ENCODE results near the gene FILIP1L.

Gene FILIP1L
- 0.09 to 0.48 reads per million in 2 experiments for total RNA-seq

- no peak for DNase-seq (ENCODE audit: low read depth)
Measured at GRCh38 chr3:100114413-100115030, at the start of gene FILIP1L. Gene FILIP1L, minus strand, starts transcription at chr3:100114501.

- no peak for DNase-seq (ENCODE audit: low read depth)
Measured at GRCh38 chr3:100163787-100164186, 49.5 kb upstream of the FILIP1L start.

- no peak for DNase-seq (ENCODE audit: low read depth)
Measured at GRCh38 chr3:100160521-100160920, 46.2 kb upstream of the FILIP1L start.

- no peak for DNase-seq (ENCODE audit: low read depth)
Measured at GRCh38 chr3:100159331-100160153, 45.2 kb upstream of the FILIP1L start.

- no peak for DNase-seq (ENCODE audit: low read depth)
Measured at GRCh38 chr3:100158918-100159330, 44.6 kb upstream of the FILIP1L start.

- no peak for DNase-seq (ENCODE audit: low read depth)
Measured at GRCh38 chr3:100157685-100158084, 43.4 kb upstream of the FILIP1L start.

GRCh38 chr3:100155590-100155989 is 41.3 kb upstream of the FILIP1L start:
- DNase-seq (ENCODE audit: low read depth): no peak

GRCh38 chr3:100155128-100155527 is 40.8 kb upstream of the FILIP1L start:
- no peak for DNase-seq (ENCODE audit: low read depth)

- DNase-seq (ENCODE audit: low read depth): no peak
Measured at GRCh38 chr3:100154171-100154570, 39.9 kb upstream of the FILIP1L start.

- no peak for DNase-seq (ENCODE audit: low read depth)
Measured at GRCh38 chr3:100151024-100151707, 36.9 kb upstream of the FILIP1L start.

GRCh38 chr3:100150473-100150872 is 36.2 kb upstream of the FILIP1L start:
- DNase-seq (ENCODE audit: low read depth): no peak

GRCh38 chr3:100149713-100150415 is 35.6 kb upstream of the FILIP1L start:
- DNase-seq (ENCODE audit: low read depth): no peak

GRCh38 chr3:100149130-100149529 is 34.8 kb upstream of the FILIP1L start:
- DNase-seq (ENCODE audit: low read depth): no peak

GRCh38 chr3:100144255-100144866 is 30.1 kb upstream of the FILIP1L start:
- DNase-seq (ENCODE audit: low read depth): no peak

- no peak for DNase-seq (ENCODE audit: low read depth)
Measured at GRCh38 chr3:100141586-100141985, 27.3 kb upstream of the FILIP1L start.

- DNase-seq (ENCODE audit: low read depth): no peak
Measured at GRCh38 chr3:100140976-100141375, 26.7 kb upstream of the FILIP1L start.

- no peak for DNase-seq (ENCODE audit: low read depth)
Measured at GRCh38 chr3:100136921-100137320, 22.6 kb upstream of the FILIP1L start.

- DNase-seq (ENCODE audit: low read depth): no peak
Measured at GRCh38 chr3:100131241-100131640, 16.9 kb upstream of the FILIP1L start.

- DNase-seq (ENCODE audit: low read depth): no peak
Measured at GRCh38 chr3:100129941-100130340, 15.6 kb upstream of the FILIP1L start.

GRCh38 chr3:100128565-100128964 is 14.3 kb upstream of the FILIP1L start:
- DNase-seq (ENCODE audit: low read depth): no peak

GRCh38 chr3:100127792-100128191 is 13.5 kb upstream of the FILIP1L start:
- DNase-seq (ENCODE audit: low read depth): no peak

Measured in T follicular helper cell (primary cell).